Cardiac fibroblast (primary cell): ENCODE results near the gene AHI1.
A peak's percentile ranks its signal among the peaks of the same experiment; 100 is the strongest.

Source experiments
- DNase-seq, 2 donors: peaks; one replicate each; pipeline versions ENCODE4 v3.0.0 to v3.0.0-alpha.2; 2010; ENCODE audit warnings: low read depth in 2 of 2
- H3K4me3 ChIP-seq, 2 donors: replicated peaks in 1 of 2; 1 replicate in 1 of 2; 2 replicates in 1 of 2; pipeline ENCODE4 v1.5.1; 2011; ENCODE audit warnings: low read depth in 2 of 2, low read length in 2 of 2, mild to moderate bottlenecking in 2 of 2, moderate library complexity in 1 of 2
- TF ChIP-seq, protein P1 (sequence below): IDR thresholded peaks from one replicate; pipeline ENCODE4 v1.5.1; 2011; ENCODE audit warnings: low read depth, mild to moderate bottlenecking, low read length, inconsistent platforms

AHI1 gene

GRCh38 chr6:135419162-135419561 is 78.4 kb downstream of the AHI1 start:
- TF ChIP-seq, protein P1, sequence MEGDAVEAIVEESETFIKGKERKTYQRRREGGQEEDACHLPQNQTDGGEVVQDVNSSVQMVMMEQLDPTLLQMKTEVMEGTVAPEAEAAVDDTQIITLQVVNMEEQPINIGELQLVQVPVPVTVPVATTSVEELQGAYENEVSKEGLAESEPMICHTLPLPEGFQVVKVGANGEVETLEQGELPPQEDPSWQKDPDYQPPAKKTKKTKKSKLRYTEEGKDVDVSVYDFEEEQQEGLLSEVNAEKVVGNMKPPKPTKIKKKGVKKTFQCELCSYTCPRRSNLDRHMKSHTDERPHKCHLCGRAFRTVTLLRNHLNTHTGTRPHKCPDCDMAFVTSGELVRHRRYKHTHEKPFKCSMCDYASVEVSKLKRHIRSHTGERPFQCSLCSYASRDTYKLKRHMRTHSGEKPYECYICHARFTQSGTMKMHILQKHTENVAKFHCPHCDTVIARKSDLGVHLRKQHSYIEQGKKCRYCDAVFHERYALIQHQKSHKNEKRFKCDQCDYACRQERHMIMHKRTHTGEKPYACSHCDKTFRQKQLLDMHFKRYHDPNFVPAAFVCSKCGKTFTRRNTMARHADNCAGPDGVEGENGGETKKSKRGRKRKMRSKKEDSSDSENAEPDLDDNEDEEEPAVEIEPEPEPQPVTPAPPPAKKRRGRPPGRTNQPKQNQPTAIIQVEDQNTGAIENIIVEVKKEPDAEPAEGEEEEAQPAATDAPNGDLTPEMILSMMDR: no peak
- no peak overlapping the region for H3K4me3 ChIP-seq
- DNase-seq: peak; percentile 72 to 77

- no peak overlapping the region for H3K4me3 ChIP-seq
- DNase-seq: no peak
- TF ChIP-seq, protein P1: no peak
Measured at GRCh38 chr6:135418040-135418760, 79.3 kb downstream of the AHI1 start.

- DNase-seq: peak in 1 of 2 donors; percentile 22
- H3K4me3 ChIP-seq: no peak overlapping the region
Measured at GRCh38 chr6:135412761-135413160, 84.8 kb downstream of the AHI1 start.

GRCh38 chr6:135411849-135412248 is 85.7 kb downstream of the AHI1 start:
- TF ChIP-seq, protein P1: no peak
- no peak overlapping the region for H3K4me3 ChIP-seq
- no peak for DNase-seq

More at GRCh38 chr6:135412761-135413160, 84.8 kb downstream of the AHI1 start:
- TF ChIP-seq, protein P1: no peak

- TF ChIP-seq, protein P1: peak; percentile 22
- no peak overlapping the region for H3K4me3 ChIP-seq
- peak; percentile 6 to 19 for DNase-seq
Measured at GRCh38 chr6:135411339-135411738, 86.2 kb downstream of the AHI1 start.

- TF ChIP-seq, protein P1: no peak
- no peak overlapping the region for H3K4me3 ChIP-seq
- DNase-seq: no peak
Measured at GRCh38 chr6:135410856-135411255, 86.7 kb downstream of the AHI1 start.

DNA sequence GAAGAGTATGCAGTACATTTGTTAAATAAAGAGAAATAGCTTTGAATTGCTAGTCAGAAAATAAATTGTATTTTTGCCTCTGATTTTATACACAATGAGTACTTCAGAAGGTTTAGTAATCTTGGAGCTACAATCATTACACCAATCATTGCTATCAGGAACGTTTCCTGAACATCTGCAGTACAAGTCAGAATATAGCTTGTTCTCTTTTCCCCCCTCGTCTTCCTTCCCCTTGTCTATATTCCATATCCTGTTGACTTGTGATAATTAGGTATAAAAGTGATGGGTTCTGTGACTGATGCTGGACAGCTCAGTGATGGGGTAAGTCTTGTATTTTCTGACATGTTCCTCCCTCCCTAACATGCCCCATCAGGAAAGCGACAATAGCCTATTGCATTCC is 94.0 kb downstream of the AHI1 start:
- no peak overlapping the region for H3K4me3 ChIP-seq
- TF ChIP-seq, protein P1: no peak
- DNase-seq: no peak
